ENCODE results near the gene E2F6. TPM values are rescaled to one million over a fixed set of nuclear protein-coding genes. Genes with fewer than 3 reads are reported as not detected.

The E2F6 gene
- total RNA-seq, 1 experiment from 2014 or later, result 16.1 TPM

GRCh38 chr2:11396021-11396420 lies 69.9 kb downstream of the E2F6 start:
- no TSS peak for BruUV-seq (replicated peaks)
- Mint-ChIP-seq H3K36me3 (ENCODE audit: insufficient read depth, unreplicated experiment) (no peaks in the 10 kb centered on the region), H3K27me3 (ENCODE audit: insufficient read depth, unreplicated experiment) (no peaks in the 10 kb centered on the region), H3K9me3 (ENCODE audit: unreplicated experiment) (no peaks in the 10 kb centered on the region), H3K4me1 (ENCODE audit: insufficient read depth, unreplicated experiment) (peaks cover 11% of the 10 kb centered on the region), H3K4me3 (ENCODE audit: unreplicated experiment) (no peak overlapping the region), H3K27ac (ENCODE audit: low read depth, unreplicated experiment) (no peak overlapping the region)
- intact Hi-C loops (cut with micrococcal nuclease), result no loop called here
- no peak for DNase-seq (ENCODE audit: unreplicated experiment)
- ChIA-PET CTCF (no interaction called here), POLR2A (no interaction called here)
- TF ChIP-seq CTCF (IDR thresholded peaks at IDR 0.05; ENCODE audit: unreplicated experiment), result no peak

- POLR2A ChIA-PET, result interaction anchor here (0.5 to 0.6 kb wide), 2 partner anchors 16 to 20 kb away, joined by 3 read pairs; no protein-coding TSS in a partner anchor
- CTCF ChIA-PET, result no interaction called here
- no peak for TF ChIP-seq CTCF (IDR thresholded peaks at IDR 0.05; ENCODE audit: unreplicated experiment)
- intact Hi-C loops (cut with micrococcal nuclease), result no loop called here
- no peaks in the 10 kb centered on the region for H3K36me3 Mint-ChIP-seq (ENCODE audit: insufficient read depth, unreplicated experiment)
- H3K4me3 Mint-ChIP-seq (ENCODE audit: unreplicated experiment), result no peak overlapping the region
- BruUV-seq (replicated peaks), result no TSS peak
- peaks cover 11% of the 10 kb centered on the region for H3K4me1 Mint-ChIP-seq (ENCODE audit: insufficient read depth, unreplicated experiment)
- H3K27me3 Mint-ChIP-seq (ENCODE audit: insufficient read depth, unreplicated experiment), result no peaks in the 10 kb centered on the region
- H3K27ac Mint-ChIP-seq (ENCODE audit: low read depth, unreplicated experiment), result no peak overlapping the region
- no peak for DNase-seq (ENCODE audit: unreplicated experiment)
- H3K9me3 Mint-ChIP-seq (ENCODE audit: unreplicated experiment), result no peaks in the 10 kb centered on the region
Observed at GRCh38 chr2:11395389-11395788, 70.6 kb downstream of the E2F6 start.

Other genes starting within 250 kb of the E2F6 start
- 40.0 and 40.7 TPM in 2 replicates for gene ROCK2, start 121.5 kb downstream of the E2F6 start, total RNA-seq (2022)
- 1.7 and 2.3 TPM in 2 replicates for gene GREB1, start 67.9 kb upstream of the E2F6 start, total RNA-seq (2022)
- not detected in 2 replicates for gene NTSR2, start 204.0 kb upstream of the E2F6 start, total RNA-seq (2022)